NOMO-1 treated with DMSO at 0.1 percent for 48 hours (cell line): ENCODE measurements around the gene PYGO1.
A peak's percentile ranks its signal among the peaks of the same experiment; 100 is the strongest.
"Not testable (repeated sequence)": the region's sequence is repeated elsewhere in the genome, so short reads cannot be mapped to it uniquely, and the experiment has no call there.

Source experiments
- DNase-seq: peaks from one replicate; lab custom pipeline; 2025; ENCODE audit not compliant: unreplicated experiment; lab: John Stamatoyannopoulos, UW

Gene PYGO1

DNA sequence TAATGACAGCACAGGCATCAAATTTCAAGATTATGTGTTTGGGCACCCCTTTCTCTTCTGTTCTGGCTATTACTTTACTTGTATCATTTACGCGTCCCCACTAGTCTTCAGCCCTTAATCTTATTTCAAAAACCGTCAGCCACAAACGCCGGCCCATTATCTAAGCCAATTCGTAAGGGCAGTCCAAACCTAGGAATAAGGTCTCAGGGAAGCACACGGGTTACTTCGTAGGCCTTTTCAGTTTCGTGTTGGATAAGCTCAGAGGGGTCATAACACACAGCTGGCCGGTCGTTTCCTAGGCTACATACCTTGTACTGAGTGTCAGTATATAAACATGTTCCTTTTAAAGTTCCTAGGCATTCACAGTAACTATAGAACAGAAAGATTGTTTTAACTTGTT is 75.0 kb downstream of the PYGO1 start:
- DNase-seq = no peak

DNA sequence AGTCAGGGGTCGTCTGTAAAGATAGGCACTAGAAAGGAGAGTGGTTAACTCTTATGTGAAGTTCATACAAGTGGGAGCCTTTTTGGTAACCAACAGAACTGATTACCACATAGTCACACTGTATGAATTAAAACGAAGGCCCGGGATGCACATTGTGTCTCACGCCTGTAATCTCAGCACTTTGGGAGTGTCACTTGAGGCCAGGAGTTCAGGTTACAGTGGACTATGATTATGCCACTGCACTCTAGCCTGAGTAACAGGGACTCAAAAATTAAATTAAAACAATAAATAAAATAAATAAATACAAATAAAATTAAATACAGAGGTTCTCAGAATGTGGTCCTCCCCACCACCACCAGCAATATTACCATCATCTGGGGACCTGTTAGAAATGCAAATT is 80.6 kb downstream of the PYGO1 start:
- no peak for DNase-seq

DNA sequence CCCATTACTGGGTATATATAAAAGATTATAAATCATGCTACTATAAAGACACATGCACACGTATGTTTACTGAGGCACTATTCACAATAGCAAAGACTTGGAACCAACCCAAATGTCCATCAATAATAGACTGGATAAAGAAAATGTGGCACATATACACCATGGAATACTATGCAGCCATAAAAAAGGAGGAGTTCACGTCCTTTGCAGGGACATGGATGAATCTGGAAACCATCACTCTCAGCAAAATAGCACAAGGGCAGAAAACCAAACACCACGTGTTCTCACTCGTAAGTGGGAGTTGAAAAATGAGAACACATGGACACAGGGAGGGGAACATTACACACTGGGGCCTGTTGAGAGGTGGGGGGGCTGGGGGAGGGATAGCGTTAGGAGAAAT is 82.7 kb downstream of the PYGO1 start:
- DNase-seq = not testable (repeated sequence)

DNA sequence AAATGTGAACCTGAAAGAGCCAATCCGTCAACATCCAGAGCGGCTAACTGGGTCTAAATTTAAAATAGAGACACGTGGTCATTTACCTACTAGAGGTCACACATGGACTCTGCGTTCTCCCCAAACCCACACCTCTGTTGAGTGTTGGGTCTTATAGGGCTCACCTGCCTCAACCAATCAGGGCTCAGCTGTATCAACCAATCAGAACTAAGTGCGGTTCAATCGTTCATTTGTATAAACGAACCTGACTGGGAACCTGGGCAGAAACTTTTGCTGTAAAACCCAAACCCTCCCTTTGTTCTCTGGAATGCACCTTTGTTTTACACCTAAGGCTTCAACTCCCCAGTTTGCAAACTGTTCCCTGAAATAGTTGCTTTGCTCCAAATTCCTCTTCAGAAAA is 89.0 kb downstream of the PYGO1 start:
- DNase-seq = no peak

DNA sequence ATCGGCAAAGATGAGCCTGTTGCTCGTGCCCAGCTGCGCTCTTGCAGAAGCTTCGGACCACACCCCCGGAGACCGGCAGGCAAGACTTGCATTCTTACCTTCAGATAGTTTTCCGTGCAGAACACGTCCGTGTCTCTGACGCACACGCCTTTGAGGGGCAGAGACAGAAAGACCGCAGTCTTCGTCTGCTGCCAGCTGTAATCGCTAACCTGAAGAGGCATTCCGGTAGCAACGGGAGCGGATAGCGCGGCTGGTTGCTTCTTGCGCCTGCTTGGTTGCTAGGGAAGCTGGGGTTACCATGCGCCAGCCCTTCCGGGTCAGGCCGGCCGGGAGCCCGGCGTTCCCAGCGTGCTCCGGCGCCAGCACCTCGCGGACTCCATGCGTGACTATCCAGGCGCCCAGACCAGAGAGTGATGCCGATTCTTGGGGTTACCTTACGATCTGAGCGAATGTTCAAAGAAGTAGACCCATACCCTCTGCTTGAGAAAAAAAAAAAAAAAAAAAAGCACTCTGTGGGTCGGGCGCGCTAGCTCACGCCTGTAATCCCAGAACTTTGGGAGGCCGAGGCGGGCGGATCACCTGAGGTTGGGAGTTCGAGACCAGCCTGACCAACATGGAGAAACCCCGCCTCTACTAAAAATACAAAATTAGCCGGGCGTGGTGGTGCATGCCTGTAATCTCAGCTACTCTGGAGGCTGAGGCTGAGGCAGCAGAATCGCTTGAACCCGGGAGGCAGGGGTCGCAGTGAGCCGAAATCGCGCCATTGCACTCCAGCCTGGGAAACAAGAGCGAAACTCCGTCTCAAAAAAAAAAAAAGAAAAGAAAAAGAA is 89.8 kb downstream of the PYGO1 start:
- peak; percentile 77 for DNase-seq

DNA sequence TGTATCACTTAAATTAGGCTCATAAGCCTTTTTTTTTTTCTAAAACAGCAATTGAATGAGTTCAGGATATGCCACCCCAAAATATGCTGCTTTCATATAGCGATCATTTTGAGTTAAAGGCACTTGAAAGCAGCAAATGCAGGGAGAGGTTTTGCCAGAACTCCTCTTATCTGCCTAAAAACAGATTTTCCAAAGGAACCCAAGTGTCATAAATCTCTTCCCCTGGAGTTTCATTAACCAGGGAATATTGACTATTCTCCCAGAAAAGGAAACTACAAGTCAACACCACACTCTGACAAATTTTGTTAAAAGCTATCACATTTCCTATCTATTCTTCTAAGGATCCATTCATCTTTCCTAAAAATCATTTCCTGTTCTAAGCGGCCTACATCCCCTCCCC is 91.4 kb downstream of the PYGO1 start:
- DNase-seq = no peak

DNA sequence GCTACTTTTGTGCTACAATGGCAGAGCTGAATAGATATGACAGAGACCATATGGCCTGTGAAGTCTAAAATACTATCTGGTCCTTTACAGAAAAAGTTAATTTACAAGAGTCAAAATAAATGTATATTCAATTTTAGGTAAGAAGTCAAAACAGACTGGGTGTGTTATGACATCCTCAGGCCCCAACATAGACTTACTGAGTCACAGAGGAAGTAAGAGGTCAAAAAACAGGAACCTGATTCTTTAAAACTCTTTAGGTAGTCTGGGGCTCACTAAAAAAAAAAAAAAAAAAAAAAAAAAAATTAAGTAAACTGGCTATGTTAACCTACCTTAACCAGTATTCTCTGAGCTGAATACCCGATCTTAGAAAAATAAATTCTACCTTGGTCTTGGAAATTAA is 93.2 kb downstream of the PYGO1 start:
- peak; percentile 91 for DNase-seq

DNA sequence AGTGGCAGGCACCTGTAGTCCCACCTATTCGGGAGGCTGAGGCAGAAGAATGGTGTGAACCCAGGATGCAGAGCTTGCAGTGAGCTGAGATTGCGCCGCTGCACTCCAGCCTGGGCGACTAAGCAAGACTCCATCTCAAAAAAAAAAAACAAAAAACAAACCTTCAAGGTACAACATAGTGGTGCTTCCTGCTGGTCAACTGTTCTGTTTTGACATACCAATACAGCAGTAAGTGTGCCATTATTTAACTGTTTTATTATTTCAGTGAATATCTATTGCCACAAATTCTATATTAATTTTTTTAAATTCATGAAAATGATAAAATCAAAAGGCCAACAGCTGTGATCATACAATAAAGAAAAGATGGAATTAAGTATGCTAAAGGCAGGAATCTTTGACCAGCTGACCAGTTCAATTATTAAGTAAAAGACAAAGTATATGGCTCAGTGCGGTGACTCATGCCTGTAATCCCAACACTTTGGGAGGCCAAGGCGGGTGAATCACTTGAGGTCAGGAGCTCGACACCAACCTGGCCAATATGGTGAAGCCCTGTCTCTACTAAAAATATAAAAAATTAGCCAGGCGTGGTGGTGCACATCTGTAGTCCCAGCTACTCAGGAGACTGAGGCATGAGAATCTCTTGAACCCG is 99.1 kb downstream of the PYGO1 start:
- not testable (repeated sequence) for DNase-seq
